NCI-H128 (cell line): ENCODE measurements around the gene DSE.

ENCODE experiments used
- DNase-seq: peaks from one replicate; lab custom pipeline; 2025; ENCODE audit not compliant: unreplicated experiment; lab: John Stamatoyannopoulos, UW

The DSE gene

GRCh38 chr6:116386581-116387299, 16.0 kb downstream of the DSE start:
- no peak for DNase-seq

GRCh38 chr6:116387374-116387773, 16.6 kb downstream of the DSE start:
- DNase-seq = no peak

- no peak for DNase-seq
These were observed 18.2 kb downstream of the DSE start for GRCh38 chr6:116388924-116389323.

- DNase-seq = no peak
These were observed 18.6 kb downstream of the DSE start for GRCh38 chr6:116389357-116389756.

- no peak for DNase-seq
These were observed 19.8 kb downstream of the DSE start for GRCh38 chr6:116390581-116390980.

- no peak for DNase-seq
These were observed 21.6 kb downstream of the DSE start for GRCh38 chr6:116392132-116393013.

- DNase-seq = no peak
These were observed 22.7 kb downstream of the DSE start for GRCh38 chr6:116393430-116393829.

- DNase-seq = no peak
These were observed 24.9 kb downstream of the DSE start for GRCh38 chr6:116395647-116396046.

GRCh38 chr6:116396441-116396840, 25.7 kb downstream of the DSE start:
- no peak for DNase-seq

GRCh38 chr6:116397914-116398313, 27.2 kb downstream of the DSE start:
- no peak for DNase-seq

- no peak for DNase-seq
These were observed 27.7 kb downstream of the DSE start for GRCh38 chr6:116398316-116399010.

- no peak for DNase-seq
These were observed 28.5 kb downstream of the DSE start for GRCh38 chr6:116399287-116399686.

GRCh38 chr6:116400328-116400727, 29.6 kb downstream of the DSE start:
- DNase-seq = no peak

GRCh38 chr6:116402108-116402937, 31.6 kb downstream of the DSE start:
- no peak for DNase-seq

GRCh38 chr6:116403205-116403604, 32.5 kb downstream of the DSE start:
- DNase-seq = no peak

- no peak for DNase-seq
These were observed 33.9 kb downstream of the DSE start for GRCh38 chr6:116404696-116405095.

- no peak for DNase-seq
These were observed 34.4 kb downstream of the DSE start for GRCh38 chr6:116405138-116405537.

- no peak for DNase-seq
These were observed 35.1 kb downstream of the DSE start for GRCh38 chr6:116405652-116406356.

GRCh38 chr6:116406678-116407345, 36.1 kb downstream of the DSE start:
- no peak for DNase-seq

- no peak for DNase-seq
These were observed 37.7 kb downstream of the DSE start for GRCh38 chr6:116408491-116408890.
